HEK293 (cell line): ENCODE measurements around the gene TMEM131L.
"Not testable (repeated sequence)": the region's sequence is repeated elsewhere in the genome, so short reads cannot be mapped to it uniquely, and the experiment has no call there.

Experiments
- FEZF1 ChIP-seq: fragments of 450-650 bp; formaldehyde crosslinking; IDR thresholded peaks from 2 replicates; pipeline ENCODE4 v1.5.1; 2016; ENCODE audit warnings: missing biosample characterization, missing genetic modification characterization
- SCRT2 ChIP-seq: fragments of 450-650 bp; formaldehyde crosslinking; IDR thresholded peaks from 2 replicates; pipeline ENCODE4 v1.5.1; 2016; ENCODE audit warnings: missing biosample characterization, missing genetic modification characterization
- ZFP41 ChIP-seq: fragments of 450-650 bp; formaldehyde crosslinking; IDR thresholded peaks from 2 replicates; pipeline ENCODE4 v1.5.1; 2016; ENCODE audit warnings: missing biosample characterization, missing genetic modification characterization, borderline replicate concordance
- ZNF211 ChIP-seq: fragments of 450-650 bp; formaldehyde crosslinking; IDR thresholded peaks from 2 replicates; pipeline ENCODE4 v1.5.1; 2016; ENCODE audit warnings: low read depth, missing biosample characterization, missing genetic modification characterization
- ZNF302 ChIP-seq: fragments of 450-650 bp; formaldehyde crosslinking; IDR thresholded peaks from 2 replicates; pipeline ENCODE4 v1.5.1; 2016; ENCODE audit warnings: missing biosample characterization, missing genetic modification characterization, low read depth
- ZNF416 ChIP-seq: fragments of 450-650 bp; formaldehyde crosslinking; IDR thresholded peaks from 2 replicates; pipeline ENCODE4 v1.5.1; 2016; ENCODE audit warnings: missing biosample characterization, missing genetic modification characterization
- ZNF548 ChIP-seq: fragments of 450-650 bp; formaldehyde crosslinking; IDR thresholded peaks from 2 replicates; pipeline ENCODE4 v1.5.1; 2016; ENCODE audit warnings: missing biosample characterization, missing genetic modification characterization
- ZNF610 ChIP-seq: fragments of 450-650 bp; formaldehyde crosslinking; IDR thresholded peaks from 2 replicates; pipeline ENCODE4 v1.5.1; 2016; ENCODE audit warnings: missing biosample characterization, missing genetic modification characterization, borderline replicate concordance
- TF ChIP-seq, protein P1 (sequence below): fragments of 450-650 bp; formaldehyde crosslinking; IDR thresholded peaks from 2 replicates; pipeline ENCODE4 v1.5.1; 2016; ENCODE audit warnings: missing biosample characterization, missing genetic modification characterization
- TF ChIP-seq, protein P2 (sequence below): fragments of 450-650 bp; formaldehyde crosslinking; IDR thresholded peaks from 2 replicates; pipeline ENCODE4 v1.5.1; 2016; ENCODE audit warnings: missing biosample characterization, missing genetic modification characterization

DNA sequence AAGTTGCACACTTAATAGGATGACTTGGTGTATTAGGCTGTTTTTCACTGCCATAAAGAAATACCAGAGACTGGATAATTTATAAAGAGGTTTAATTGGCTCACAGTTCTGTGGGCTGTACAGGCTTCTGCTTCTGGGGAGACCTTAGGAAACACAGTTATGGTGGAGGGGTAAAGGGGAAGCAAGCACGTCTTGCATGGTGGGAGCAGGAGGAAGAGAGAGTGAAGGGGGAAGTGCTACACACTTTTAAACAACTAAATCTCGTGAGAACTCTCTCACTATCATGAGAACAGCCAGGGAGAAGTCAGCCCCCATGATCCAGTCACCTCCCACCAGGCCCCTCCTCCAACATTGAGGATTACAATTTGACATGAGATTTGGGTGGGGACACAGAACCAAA lies 142.9 kb downstream of the TMEM131L start:
- TF ChIP-seq ZNF302 (tag by site-specific recombination); ZNF416 (tag by site-specific recombination); ZNF548 (tag by site-specific recombination); ZNF211 (tag by site-specific recombination); ZFP41; SCRT2; ZNF610 (tag by site-specific recombination); FEZF1 (tag by site-specific recombination): not testable (repeated sequence)
- TF ChIP-seq, protein P1, sequence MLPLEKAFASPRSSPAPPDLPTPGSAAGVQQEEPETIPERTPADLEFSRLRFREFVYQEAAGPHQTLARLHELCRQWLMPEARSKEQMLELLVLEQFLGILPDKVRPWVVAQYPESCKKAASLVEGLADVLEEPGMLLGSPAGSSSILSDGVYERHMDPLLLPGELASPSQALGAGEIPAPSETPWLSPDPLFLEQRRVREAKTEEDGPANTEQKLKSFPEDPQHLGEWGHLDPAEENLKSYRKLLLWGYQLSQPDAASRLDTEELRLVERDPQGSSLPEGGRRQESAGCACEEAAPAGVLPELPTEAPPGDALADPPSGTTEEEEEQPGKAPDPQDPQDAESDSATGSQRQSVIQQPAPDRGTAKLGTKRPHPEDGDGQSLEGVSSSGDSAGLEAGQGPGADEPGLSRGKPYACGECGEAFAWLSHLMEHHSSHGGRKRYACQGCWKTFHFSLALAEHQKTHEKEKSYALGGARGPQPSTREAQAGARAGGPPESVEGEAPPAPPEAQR = not testable (repeated sequence)
- TF ChIP-seq, protein P2, sequence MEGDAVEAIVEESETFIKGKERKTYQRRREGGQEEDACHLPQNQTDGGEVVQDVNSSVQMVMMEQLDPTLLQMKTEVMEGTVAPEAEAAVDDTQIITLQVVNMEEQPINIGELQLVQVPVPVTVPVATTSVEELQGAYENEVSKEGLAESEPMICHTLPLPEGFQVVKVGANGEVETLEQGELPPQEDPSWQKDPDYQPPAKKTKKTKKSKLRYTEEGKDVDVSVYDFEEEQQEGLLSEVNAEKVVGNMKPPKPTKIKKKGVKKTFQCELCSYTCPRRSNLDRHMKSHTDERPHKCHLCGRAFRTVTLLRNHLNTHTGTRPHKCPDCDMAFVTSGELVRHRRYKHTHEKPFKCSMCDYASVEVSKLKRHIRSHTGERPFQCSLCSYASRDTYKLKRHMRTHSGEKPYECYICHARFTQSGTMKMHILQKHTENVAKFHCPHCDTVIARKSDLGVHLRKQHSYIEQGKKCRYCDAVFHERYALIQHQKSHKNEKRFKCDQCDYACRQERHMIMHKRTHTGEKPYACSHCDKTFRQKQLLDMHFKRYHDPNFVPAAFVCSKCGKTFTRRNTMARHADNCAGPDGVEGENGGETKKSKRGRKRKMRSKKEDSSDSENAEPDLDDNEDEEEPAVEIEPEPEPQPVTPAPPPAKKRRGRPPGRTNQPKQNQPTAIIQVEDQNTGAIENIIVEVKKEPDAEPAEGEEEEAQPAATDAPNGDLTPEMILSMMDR (tag by site-specific recombination) = not testable (repeated sequence)
